K562 (cell line): Measurements from ENCODE around the gene NOC4L. TPM values are rescaled to one million over a fixed set of nuclear protein-coding genes. Genes with fewer than 3 reads are reported as not detected.

ENCODE experiments used
- FOXA1 ChIP-seq: fragments of 450-650 bp; IDR thresholded peaks from 2 replicates; pipeline ENCODE4 v1.6.1; 2016; ENCODE audit warnings: mild to moderate bottlenecking, borderline replicate concordance
- JUNB ChIP-seq: fragments of 450-650 bp; formaldehyde crosslinking; conservative IDR thresholded peaks from 2 replicates; pipeline ENCODE4 v1.4.0; 2020; ENCODE audit warnings: mild to moderate bottlenecking
- KDM4B ChIP-seq, 2 experiments: fragments of 450-650 bp in 1 of 2; sonication (generic) in 1 of 2; IDR thresholded peaks; 2 replicates each; pipeline ENCODE4 v1.6.1; 2016 to 2017; ENCODE audit warnings: borderline replicate concordance in 2 of 2, antibody characterized with exemption in 1 of 2, low read depth in 1 of 2, mild to moderate bottlenecking in 1 of 2
- KLF13 ChIP-seq: fragments of 450-650 bp; IDR thresholded peaks from 2 replicates; pipeline ENCODE4 v1.6.1; 2016; ENCODE audit warnings: missing genetic modification characterization, low read depth, mild to moderate bottlenecking, missing compliant biosample characterization, moderate library complexity, borderline replicate concordance
- NR4A1 ChIP-seq, 2 experiments: fragments of 250-450 bp in 1 of 2; fragments of 450-650 bp in 1 of 2; sonication (Bioruptor Pico) in 1 of 2; IDR thresholded peaks; 2 replicates each; pipeline versions ENCODE4 v1.4.0 to v1.6.1; 2016 to 2020; ENCODE audit warnings: mild to moderate bottlenecking in 2 of 2, missing compliant biosample characterization in 1 of 2, missing genetic modification characterization in 1 of 2, moderate library complexity in 1 of 2
- SMARCA4 ChIP-seq: fragments of 450-650 bp; IDR thresholded peaks from 2 replicates; pipeline ENCODE4 v1.6.1; 2016
- XRCC4 ChIP-seq: IDR thresholded peaks from one replicate; pipeline ENCODE4 v1.6.1; 2011; ENCODE audit not compliant: insufficient read depth, insufficient read length; ENCODE audit errors: extremely low read depth
- YY1 ChIP-seq, 3 experiments: IDR thresholded peaks; 2 replicates each; pipeline ENCODE4 v1.6.1; 2011; ENCODE audit warnings: low read length in 2 of 3, mild to moderate bottlenecking in 2 of 3, moderate library complexity in 2 of 3, borderline replicate concordance in 1 of 3, control low read depth in 1 of 3, low read depth in 1 of 3; ENCODE audit not compliant: insufficient read depth in 3 of 3, insufficient replicate concordance in 2 of 3, control insufficient read depth in 1 of 3, insufficient read length in 1 of 3; ENCODE audit errors: extremely low read depth in 1 of 3
- ZC3H4 ChIP-seq: sonication (generic); formaldehyde crosslinking; IDR thresholded peaks from 2 replicates; pipeline ENCODE4 v1.9.0; 2021; ENCODE audit warnings: missing genetic modification reagents, borderline replicate concordance
- ZNF121 ChIP-seq: sonication (generic); formaldehyde crosslinking; conservative IDR thresholded peaks from 2 replicates; pipeline ENCODE4 v1.8.0; 2022; ENCODE audit warnings: missing genetic modification reagents
- ZNF699 ChIP-seq: fragments of 250-450 bp; sonication (Bioruptor Pico); IDR thresholded peaks from 2 replicates; pipeline ENCODE4 v1.8.0; 2021; ENCODE audit warnings: mild to moderate bottlenecking, moderate library complexity; ENCODE audit not compliant: insufficient replicate concordance
- polyA plus RNA-seq, 8 experiments: library from polyadenylated mRNA; depleted of rRNA in 4 of 8; stranded (reverse) in 5 of 8; unstranded in 3 of 8; fragments of >200 nt; fragmentation: Nextera tagmentation in 2 of 8; fragmentation: Illumina TruSeq in 1 of 8; extraction: Ambion mirVana in 2 of 8; extraction: Trizol in 1 of 8; gene quantifications; 2 replicates each; pipeline versions ENCODE4 v1.2.1 to v1.2.3, GENCODE V29; 2011 to 2014; ENCODE audit warnings: inconsistent platforms in 1 of 8, missing spikeins in 1 of 8
- total RNA-seq, 7 experiments: library from RNA; depleted of rRNA in 6 of 7; stranded (reverse); fragments of >200 nt in 6 of 7; fragmentation: Illumina TruSeq in 2 of 7; extraction: Trizol in 2 of 7; gene quantifications; 2 replicates each; pipeline versions ENCODE4 v1.2.1 to v1.2.3, GENCODE V29; 2011 to 2021; ENCODE audit warnings: low replicate concordance in 1 of 7
- TF ChIP-seq, protein P1 (sequence below): sonication (generic); formaldehyde crosslinking; IDR thresholded peaks from 2 replicates; pipeline ENCODE4 v1.8.0; 2022; ENCODE audit warnings: mild to moderate bottlenecking, missing genetic modification reagents, borderline replicate concordance
- TF ChIP-seq, protein P2 (sequence below): fragments of 250-450 bp; sonication (Bioruptor Pico); IDR thresholded peaks from 2 replicates; pipeline ENCODE4 v1.8.0; 2021; ENCODE audit warnings: moderate library complexity, mild to moderate bottlenecking, inconsistent platforms
- TF ChIP-seq, protein P3 (sequence below): fragments of 450-650 bp; IDR thresholded peaks from 2 replicates; pipeline ENCODE4 v1.7.0; 2016; ENCODE audit warnings: borderline replicate concordance
- TF ChIP-seq, protein P4 (sequence below): sonication (generic); formaldehyde crosslinking; IDR thresholded peaks from 2 replicates; pipeline ENCODE4 v1.8.1; 2023; ENCODE audit warnings: mild to moderate bottlenecking, missing genetic modification reagents
- TF ChIP-seq, protein P5 (sequence below): fragments of 450-650 bp; conservative IDR thresholded peaks from 2 replicates; pipeline ENCODE4 v1.6.1; 2016; ENCODE audit warnings: missing genetic modification characterization, low read depth, mild to moderate bottlenecking, control low read depth, missing compliant biosample characterization

NOC4L gene
- total and polyA plus RNA-seq, 9 of the 15 experiments (the other 6 are each of a cell fraction or from before 2014, with no cell fraction given), result 1.3 to 77.0 (median 20.0) TPM

DNA sequence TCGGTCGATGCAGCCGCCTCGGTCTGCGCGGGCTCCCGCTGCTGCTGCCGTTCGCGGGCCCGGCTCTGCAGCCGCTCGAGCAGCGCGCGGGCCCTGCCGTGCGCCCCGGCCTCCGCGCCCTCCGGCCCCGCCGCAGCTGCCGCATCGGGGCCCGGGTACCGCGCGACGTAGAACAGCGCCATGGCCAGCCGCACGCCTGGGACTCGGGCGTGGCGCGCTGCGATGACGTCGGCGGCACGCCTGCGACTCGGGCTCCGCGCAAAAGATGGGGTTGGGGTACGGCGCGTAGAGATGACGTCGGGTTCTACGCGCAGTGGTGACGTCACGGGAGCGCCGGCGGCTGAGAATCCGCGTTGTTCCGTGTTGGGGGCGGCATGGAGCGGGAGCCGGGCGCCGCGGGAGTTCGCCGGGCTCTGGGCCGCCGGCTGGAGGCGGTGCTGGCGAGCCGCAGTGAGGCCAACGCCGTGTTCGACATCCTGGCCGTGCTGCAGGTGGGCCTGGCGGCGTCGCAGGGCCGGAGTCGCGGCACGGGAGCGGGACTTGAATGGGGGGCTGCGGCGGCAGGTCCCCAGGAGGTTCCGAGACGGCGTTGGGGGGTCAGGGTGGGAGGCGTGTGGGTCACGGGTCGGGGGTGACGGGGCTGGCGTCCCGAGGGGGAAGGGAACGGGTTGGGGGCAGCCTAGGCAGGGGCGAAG lies at the start of gene NOC4L, which contains the start of gene DDX51 (continued):
- TF ChIP-seq, protein P1, sequence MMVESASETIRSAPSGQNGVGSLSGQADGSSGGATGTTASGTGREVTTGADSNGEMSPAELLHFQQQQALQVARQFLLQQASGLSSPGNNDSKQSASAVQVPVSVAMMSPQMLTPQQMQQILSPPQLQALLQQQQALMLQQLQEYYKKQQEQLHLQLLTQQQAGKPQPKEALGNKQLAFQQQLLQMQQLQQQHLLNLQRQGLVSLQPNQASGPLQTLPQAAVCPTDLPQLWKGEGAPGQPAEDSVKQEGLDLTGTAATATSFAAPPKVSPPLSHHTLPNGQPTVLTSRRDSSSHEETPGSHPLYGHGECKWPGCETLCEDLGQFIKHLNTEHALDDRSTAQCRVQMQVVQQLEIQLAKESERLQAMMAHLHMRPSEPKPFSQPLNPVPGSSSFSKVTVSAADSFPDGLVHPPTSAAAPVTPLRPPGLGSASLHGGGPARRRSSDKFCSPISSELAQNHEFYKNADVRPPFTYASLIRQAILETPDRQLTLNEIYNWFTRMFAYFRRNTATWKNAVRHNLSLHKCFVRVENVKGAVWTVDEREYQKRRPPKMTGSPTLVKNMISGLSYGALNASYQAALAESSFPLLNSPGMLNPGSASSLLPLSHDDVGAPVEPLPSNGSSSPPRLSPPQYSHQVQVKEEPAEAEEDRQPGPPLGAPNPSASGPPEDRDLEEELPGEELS (CRISPR knock-in tag), result peak; percentile 93; the same call in 1 of the 2 replicates
- TF ChIP-seq, protein P2, sequence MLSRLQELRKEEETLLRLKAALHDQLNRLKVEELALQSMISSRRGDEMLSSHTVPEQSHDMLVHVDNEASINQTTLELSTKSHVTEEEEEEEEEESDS (CRISPR knock-in tag), result no peak
- no peak for TF ChIP-seq ZC3H4
- TF ChIP-seq, protein P3, sequence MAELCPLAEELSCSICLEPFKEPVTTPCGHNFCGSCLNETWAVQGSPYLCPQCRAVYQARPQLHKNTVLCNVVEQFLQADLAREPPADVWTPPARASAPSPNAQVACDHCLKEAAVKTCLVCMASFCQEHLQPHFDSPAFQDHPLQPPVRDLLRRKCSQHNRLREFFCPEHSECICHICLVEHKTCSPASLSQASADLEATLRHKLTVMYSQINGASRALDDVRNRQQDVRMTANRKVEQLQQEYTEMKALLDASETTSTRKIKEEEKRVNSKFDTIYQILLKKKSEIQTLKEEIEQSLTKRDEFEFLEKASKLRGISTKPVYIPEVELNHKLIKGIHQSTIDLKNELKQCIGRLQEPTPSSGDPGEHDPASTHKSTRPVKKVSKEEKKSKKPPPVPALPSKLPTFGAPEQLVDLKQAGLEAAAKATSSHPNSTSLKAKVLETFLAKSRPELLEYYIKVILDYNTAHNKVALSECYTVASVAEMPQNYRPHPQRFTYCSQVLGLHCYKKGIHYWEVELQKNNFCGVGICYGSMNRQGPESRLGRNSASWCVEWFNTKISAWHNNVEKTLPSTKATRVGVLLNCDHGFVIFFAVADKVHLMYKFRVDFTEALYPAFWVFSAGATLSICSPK, result no peak
- no peak for TF ChIP-seq FOXA1
- peak; percentile 70; the same call in 1 of the 2 replicates for TF ChIP-seq KLF13 (tag)
- no peak for TF ChIP-seq ZNF121 (CRISPR knock-in tag)
- TF ChIP-seq XRCC4, result no peak
- peak; percentile 88 for TF ChIP-seq JUNB
- TF ChIP-seq, protein P4, sequence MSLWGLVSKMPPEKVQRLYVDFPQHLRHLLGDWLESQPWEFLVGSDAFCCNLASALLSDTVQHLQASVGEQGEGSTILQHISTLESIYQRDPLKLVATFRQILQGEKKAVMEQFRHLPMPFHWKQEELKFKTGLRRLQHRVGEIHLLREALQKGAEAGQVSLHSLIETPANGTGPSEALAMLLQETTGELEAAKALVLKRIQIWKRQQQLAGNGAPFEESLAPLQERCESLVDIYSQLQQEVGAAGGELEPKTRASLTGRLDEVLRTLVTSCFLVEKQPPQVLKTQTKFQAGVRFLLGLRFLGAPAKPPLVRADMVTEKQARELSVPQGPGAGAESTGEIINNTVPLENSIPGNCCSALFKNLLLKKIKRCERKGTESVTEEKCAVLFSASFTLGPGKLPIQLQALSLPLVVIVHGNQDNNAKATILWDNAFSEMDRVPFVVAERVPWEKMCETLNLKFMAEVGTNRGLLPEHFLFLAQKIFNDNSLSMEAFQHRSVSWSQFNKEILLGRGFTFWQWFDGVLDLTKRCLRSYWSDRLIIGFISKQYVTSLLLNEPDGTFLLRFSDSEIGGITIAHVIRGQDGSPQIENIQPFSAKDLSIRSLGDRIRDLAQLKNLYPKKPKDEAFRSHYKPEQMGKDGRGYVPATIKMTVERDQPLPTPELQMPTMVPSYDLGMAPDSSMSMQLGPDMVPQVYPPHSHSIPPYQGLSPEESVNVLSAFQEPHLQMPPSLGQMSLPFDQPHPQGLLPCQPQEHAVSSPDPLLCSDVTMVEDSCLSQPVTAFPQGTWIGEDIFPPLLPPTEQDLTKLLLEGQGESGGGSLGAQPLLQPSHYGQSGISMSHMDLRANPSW (CRISPR knock-in tag), result 0 out of 2 replicates have a peak, but pooled peaks have one; percentile 64
- TF ChIP-seq ZNF699 (CRISPR knock-in tag), result no peak
- TF ChIP-seq, protein P5, sequence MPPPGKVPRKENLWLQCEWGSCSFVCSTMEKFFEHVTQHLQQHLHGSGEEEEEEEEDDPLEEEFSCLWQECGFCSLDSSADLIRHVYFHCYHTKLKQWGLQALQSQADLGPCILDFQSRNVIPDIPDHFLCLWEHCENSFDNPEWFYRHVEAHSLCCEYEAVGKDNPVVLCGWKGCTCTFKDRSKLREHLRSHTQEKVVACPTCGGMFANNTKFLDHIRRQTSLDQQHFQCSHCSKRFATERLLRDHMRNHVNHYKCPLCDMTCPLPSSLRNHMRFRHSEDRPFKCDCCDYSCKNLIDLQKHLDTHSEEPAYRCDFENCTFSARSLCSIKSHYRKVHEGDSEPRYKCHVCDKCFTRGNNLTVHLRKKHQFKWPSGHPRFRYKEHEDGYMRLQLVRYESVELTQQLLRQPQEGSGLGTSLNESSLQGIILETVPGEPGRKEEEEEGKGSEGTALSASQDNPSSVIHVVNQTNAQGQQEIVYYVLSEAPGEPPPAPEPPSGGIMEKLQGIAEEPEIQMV (tag), result no peak
- TF ChIP-seq YY1 (IDR thresholded peaks at IDR 0.05; ENCODE audit: borderline replicate concordance in 1 of 3, control insufficient read depth in 1 of 3, extremely low read depth in 1 of 3, insufficient read depth in 3 of 3, insufficient read length in 1 of 3, insufficient replicate concordance in 2 of 3, low read depth in 1 of 3, low read length in 2 of 3), result peak; percentile 61 to 92 (median 87)
- TF ChIP-seq SMARCA4, result no peak
- TF ChIP-seq KDM4B (IDR thresholded peaks at IDR 0.05; ENCODE audit: borderline replicate concordance in 2 of 2, low read depth in 1 of 2), result peak in 1 of 2 experiments; percentile 67; a peak in 1 of 4 replicates
- 0 out of 2 replicates have a peak, but pooled peaks have one; percentile 70 for TF ChIP-seq NR4A1 (CRISPR knock-in tag; IDR thresholded peaks at IDR 0.05)
- 0 out of 2 replicates have a peak, but pooled peaks have one; percentile 39 for TF ChIP-seq NR4A1 (tag; IDR thresholded peaks at IDR 0.05)
